ENCODE data around the gene AKAP10. TPM values are rescaled to one million over a fixed set of nuclear protein-coding genes. Genes with fewer than 3 reads are reported as not detected.

The AKAP10 gene
- polyA plus RNA-seq, 3 donors: 13.1 to 62.6 (median 15.4) TPM

- DNase-seq: no peak
- Histone ChIP-seq H3K4me1 (ENCODE audit: control insufficient read depth in 1 of 2, insufficient read depth in 2 of 2, low read length in 2 of 2) (peaks cover 0 to 3% of the 10 kb centered on the region in 2 donors), H3K79me2 (ENCODE audit: insufficient read depth, low read length) (peaks cover 96% of the 10 kb centered on the region), H3K4me2 (replicated peaks; ENCODE audit: extremely low read depth, low read length, poor library complexity, severe bottlenecking) (no peak overlapping the region), H3K27ac (ENCODE audit: low read depth in 1 of 2, low read length in 2 of 2) (no peak overlapping the region), H3K9me3 (replicated peaks in 1 of 2; ENCODE audit: control insufficient read depth in 1 of 2, insufficient read depth in 1 of 2, low read length in 2 of 2) (no peaks in the 10 kb centered on the region), H3K4me3 (replicated peaks in 1 of 3; ENCODE audit: low read depth in 2 of 3, low read length in 3 of 3) (no peak overlapping the region), H3K27me3 (ENCODE audit: control insufficient read depth in 2 of 2, insufficient read depth in 2 of 2, low read length in 2 of 2) (no peaks in the 10 kb centered on the region), H4K20me1 (ENCODE audit: insufficient read depth, low read length) (peaks cover 98% of the 10 kb centered on the region), H3K9ac (ENCODE audit: insufficient read depth, low read length, poor library complexity, severe bottlenecking) (no peak overlapping the region), H3K36me3 (replicated peaks in 1 of 2; ENCODE audit: control insufficient read depth in 1 of 2, insufficient read depth in 2 of 2, low read length in 2 of 2) (peaks cover 85 to 96% of the 10 kb centered on the region in 2 donors), H2AFZ (ENCODE audit: insufficient read depth, low read depth, low read length, poor library complexity, severe bottlenecking) (no peak overlapping the region)
- no peak overlapping the region for H3K4me3 Mint-ChIP-seq
- no peaks in the 10 kb centered on the region for H3K9me3 Mint-ChIP-seq
- H3K4me1 Mint-ChIP-seq: peaks cover 8% of the 10 kb centered on the region
- no peak for TF ChIP-seq CTCF (IDR thresholded peaks at IDR 0.05)
- intact Hi-C loops (cut with micrococcal nuclease): no loop called here
- H3K36me3 Mint-ChIP-seq: peaks cover 76 to 89% of the 10 kb centered on the region in 2 donors
- no peaks in the 10 kb centered on the region for H3K27me3 Mint-ChIP-seq (ENCODE audit: low read depth in 3 of 3)
- H3K27ac Mint-ChIP-seq: peak overlapping the region in 1 of 7 donors; percentile 1
Observed at GRCh38 chr17:19943599-19943998, 34.0 kb downstream of the AKAP10 start.

- intact Hi-C loops (cut with micrococcal nuclease): no loop called here
- Mint-ChIP-seq H3K9me3 (no peaks in the 10 kb centered on the region), H3K27me3 (ENCODE audit: low read depth in 3 of 3) (no peaks in the 10 kb centered on the region), H3K36me3 (peaks cover 71 to 89% of the 10 kb centered on the region in 2 donors), H3K4me1 (peaks cover 2% of the 10 kb centered on the region), H3K27ac (peak overlapping the region in 4 of 7 donors; percentile 13 to 59 (median 38)), H3K4me3 (no peak overlapping the region)
- TF ChIP-seq CTCF (IDR thresholded peaks at IDR 0.05): no peak
- H3K27me3 ChIP-seq (ENCODE audit: control insufficient read depth in 2 of 2, insufficient read depth in 2 of 2, low read length in 2 of 2): no peaks in the 10 kb centered on the region
- no peak overlapping the region for H2AFZ ChIP-seq (ENCODE audit: insufficient read depth, low read depth, low read length, poor library complexity, severe bottlenecking)
- H3K4me1 ChIP-seq (ENCODE audit: control insufficient read depth in 1 of 2, insufficient read depth in 2 of 2, low read length in 2 of 2): no peaks in the 10 kb centered on the region
- H3K9me3 ChIP-seq (replicated peaks in 1 of 2; ENCODE audit: control insufficient read depth in 1 of 2, insufficient read depth in 1 of 2, low read length in 2 of 2): no peaks in the 10 kb centered on the region
- no peak for DNase-seq
- peaks cover 98% of the 10 kb centered on the region for H4K20me1 ChIP-seq (ENCODE audit: insufficient read depth, low read length)
- no peak overlapping the region for H3K4me3 ChIP-seq (replicated peaks in 1 of 3; ENCODE audit: low read depth in 2 of 3, low read length in 3 of 3)
- H3K36me3 ChIP-seq (replicated peaks in 1 of 2; ENCODE audit: control insufficient read depth in 1 of 2, insufficient read depth in 2 of 2, low read length in 2 of 2): peaks cover 83 to 96% of the 10 kb centered on the region in 2 donors
- no peak overlapping the region for H3K4me2 ChIP-seq (replicated peaks; ENCODE audit: extremely low read depth, low read length, poor library complexity, severe bottlenecking)
- peak overlapping the region in 1 of 2 donors; percentile 34 for H3K27ac ChIP-seq (ENCODE audit: low read depth in 1 of 2, low read length in 2 of 2)
- H3K9ac ChIP-seq (ENCODE audit: insufficient read depth, low read length, poor library complexity, severe bottlenecking): no peak overlapping the region
- WGBS (ENCODE audit: insufficient coverage): 97% methylated on average over 3 of the region's 5 CpGs
- peaks cover 92% of the 10 kb centered on the region for H3K79me2 ChIP-seq (ENCODE audit: insufficient read depth, low read length)
Observed at GRCh38 chr17:19943026-19943425, 34.6 kb downstream of the AKAP10 start.

Data from CD14-positive monocyte (primary cell).